NCI-H1105 (cell line): Measurements from ENCODE around the gene GPR108.
"Not testable (repeated sequence)": the region's sequence is repeated elsewhere in the genome, so short reads cannot be mapped to it uniquely, and the experiment has no call there.

Experiments used
- DNase-seq: peaks from one replicate; lab custom pipeline; 2025; lab: John Stamatoyannopoulos, UW

Gene GPR108

DNA sequence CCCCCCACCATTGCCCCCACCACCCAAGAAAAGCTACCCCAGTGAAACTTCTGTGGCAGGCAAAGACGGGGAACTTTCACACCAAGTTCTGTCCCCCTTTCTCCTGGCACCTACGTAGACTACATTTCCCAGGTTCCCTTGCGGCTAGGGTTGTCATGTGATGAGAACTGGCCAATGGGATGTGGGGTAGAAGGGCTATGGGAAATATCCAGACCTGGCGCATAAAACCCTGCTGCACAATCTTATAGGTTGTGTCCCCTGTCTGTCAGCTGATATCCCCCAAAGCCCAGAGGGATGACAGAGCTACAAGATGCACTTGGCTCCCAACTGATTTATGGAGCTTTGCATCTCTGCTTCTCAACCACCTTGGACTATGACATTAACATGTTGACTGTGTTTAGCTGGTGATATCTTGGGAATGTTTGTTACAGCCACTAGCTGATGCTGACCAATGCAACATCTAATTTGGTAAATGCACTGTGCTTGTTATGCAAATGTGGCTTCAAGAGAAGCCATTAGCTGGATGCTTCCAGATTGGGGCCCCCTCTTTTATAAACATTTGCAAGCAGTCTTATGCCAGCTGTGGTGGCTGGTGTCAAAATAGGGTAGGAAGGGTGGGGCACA lies 23.8 kb upstream of the GPR108 start:
- no peak for DNase-seq

DNA sequence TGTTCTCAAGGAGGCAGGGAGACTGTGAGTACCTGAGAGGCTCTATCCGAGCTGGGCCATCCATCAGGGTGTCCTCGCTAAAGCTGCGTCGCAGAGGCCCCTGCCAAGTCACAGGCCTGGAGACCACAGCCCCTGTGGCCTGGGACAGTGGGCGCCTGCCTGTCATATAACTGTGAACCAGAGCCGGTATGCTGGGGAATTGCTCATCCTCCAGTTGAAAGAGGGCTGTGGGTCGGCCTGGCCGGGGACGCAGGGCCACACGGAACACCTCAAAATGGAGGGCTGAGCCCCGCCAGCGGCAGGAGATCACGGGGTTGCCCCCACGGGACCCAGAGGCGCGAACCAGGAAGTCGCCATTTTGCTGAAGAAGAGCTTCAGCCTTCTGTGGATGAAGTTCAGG lies 23.2 kb upstream of the GPR108 start:
- DNase-seq: no peak

DNA sequence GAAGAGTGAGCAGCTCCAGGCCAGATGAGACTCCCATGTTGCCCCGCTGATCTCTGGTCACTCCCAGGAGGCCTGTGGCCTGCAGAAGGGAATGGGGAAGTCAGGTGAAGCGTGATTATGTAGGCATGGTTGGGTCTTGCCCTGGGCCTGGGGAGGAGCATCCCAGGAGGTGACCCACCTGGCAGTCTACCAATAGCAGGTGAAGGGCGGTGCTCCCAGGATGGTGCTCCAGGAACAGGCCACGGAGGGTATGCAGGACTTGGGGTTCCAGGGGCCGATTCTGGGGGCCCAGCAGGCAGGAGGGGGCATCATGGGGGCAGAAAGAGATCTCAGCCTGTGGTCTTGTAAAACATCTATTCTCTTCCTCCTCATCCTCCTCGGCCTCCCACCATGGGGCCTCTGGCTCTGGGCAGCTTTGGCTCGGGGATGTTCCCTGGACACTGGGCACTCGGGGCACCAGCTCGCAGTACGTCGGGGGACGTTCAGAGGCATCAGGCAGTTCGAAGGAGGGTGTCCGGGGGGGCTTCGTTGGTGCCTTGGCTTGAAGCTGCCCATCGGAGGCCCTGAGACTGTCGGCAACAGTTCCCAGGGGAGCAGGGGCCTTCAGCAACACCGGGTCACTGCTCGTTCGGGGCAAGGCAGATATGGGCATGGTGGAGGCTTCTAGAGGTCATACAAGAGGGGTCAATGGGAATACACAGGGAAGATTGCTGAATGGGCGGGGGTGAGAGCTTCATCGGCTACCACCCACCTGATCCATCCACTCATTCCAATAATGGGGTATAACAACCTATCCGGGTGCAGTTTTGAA lies 17.5 kb upstream of the GPR108 start:
- no peak for DNase-seq

DNA sequence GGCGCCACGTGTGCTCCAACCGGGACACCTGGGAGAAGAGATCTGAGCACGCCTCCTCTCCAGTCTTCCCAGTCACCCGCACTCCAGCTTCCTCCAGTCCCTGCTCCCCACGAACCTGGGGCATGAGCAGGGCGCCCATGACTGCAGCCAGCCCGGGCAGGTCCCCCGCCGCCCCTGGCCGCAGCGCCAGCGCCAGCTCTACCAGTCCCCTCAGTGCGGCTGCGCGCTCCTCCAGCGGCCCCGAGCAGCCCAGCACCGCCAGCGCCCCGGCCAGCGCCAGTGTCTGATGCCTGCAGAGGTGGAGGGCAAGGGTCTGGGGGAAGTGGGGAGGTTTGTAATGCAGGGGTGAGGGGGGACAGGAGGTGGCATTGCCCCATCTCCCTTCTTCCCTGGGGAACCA lies 16.8 kb upstream of the GPR108 start:
- DNase-seq: no peak

DNA sequence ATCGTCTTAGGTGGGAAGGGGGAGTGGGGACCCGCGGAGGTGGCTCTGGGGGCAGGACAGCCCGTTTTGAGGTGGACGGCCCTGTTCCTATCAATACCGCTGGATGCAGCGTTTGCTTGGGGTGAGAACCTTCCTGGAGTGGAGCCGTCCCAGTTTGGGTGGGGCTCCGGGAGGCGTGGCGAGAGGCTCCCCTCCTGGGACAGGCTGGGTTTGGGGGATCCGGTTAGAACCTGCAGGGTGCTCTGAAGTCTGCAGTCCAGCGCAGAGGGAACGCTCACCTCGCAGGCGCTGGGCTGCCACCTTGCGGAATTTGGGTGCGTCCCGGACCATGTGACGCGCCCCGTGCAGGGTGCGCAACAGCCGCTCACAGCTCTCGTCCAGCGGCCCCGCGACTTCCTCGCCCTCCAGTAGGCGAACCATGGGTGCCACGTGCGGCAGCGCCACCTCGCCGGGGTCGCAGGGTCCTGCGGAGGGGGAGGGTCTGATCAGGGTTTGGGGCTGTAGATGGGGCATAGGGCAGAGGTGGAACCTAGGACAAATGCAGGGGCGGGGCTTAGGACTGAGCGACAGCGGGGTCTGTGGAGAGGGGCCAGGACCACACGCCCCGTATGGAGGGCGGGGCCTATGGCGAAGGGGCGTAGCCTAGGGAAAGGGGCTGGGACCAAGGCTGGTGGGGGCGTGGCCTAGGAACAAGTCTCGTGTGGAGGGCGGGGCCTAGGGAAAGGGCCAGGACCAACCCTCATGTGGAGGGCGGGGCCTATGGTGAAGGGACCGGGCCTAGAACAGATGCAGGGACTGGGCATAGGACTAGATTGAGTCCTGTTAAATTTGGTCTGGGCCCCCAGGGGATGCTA lies 16.0 kb upstream of the GPR108 start:
- no peak for DNase-seq

DNA sequence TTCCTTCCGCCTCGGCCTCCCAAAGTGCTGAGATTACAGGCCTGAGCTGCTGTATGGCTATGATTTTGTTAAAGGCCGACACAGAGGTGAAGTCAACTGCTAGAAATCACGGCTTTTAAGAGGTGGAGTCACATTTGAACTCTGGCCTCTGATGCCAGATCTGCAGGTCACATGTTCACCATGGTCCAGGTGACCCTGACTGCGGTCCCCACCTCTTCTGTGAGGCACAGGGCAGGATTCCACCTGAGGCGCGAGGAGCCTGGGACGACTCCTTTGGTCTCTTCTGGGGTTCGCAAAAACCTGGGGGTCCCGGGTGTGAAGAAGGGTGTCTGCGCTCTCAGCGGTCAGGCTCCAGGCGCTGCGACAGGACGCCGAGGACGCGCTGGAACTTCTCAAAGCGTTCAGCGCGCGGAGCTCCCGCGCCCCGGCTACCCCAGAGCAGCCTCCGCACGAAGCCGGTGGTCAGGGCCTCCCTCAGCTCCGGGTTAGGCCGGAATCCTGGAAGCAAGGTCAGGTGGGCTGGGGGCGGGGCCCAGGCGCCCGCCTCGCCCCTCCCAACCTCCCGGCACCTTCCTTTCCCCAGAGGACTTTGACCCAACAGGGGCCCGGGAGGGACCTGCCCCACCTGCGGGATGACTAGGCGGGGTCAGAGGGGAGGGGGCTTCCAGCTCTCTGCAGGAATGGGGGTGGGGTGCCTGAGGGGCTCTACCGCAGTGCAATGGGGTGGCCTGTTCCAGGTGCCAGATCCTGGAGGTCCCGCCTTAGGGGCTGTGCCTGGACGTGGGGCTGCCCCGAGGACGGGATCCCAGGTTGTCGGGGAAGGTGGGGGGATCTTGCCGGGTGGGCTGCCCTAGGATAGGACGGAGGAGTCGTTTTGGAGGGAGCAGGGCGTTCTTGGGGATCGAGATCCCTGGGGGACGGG lies 15.1 kb upstream of the GPR108 start:
- DNase-seq: no peak

DNA sequence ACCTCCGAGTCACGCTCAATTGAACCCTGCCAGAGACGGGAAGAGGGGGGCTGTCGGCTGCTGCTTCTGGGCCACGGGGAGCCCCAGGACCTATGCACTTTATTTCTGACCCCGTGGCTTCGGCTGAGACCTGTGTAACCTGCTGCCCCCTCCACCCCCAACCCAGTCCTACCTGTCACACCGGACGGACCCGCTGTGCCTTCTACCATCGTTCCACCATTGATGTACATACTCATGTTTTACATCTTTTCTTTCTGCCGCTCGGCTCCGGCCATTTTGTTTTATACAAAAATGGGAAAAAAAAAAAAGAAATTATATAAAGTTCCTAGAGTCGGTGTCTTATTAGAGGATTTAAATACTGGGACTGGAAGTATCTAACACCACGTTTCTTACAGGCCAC lies 13.8 kb upstream of the GPR108 start:
- no peak for DNase-seq

DNA sequence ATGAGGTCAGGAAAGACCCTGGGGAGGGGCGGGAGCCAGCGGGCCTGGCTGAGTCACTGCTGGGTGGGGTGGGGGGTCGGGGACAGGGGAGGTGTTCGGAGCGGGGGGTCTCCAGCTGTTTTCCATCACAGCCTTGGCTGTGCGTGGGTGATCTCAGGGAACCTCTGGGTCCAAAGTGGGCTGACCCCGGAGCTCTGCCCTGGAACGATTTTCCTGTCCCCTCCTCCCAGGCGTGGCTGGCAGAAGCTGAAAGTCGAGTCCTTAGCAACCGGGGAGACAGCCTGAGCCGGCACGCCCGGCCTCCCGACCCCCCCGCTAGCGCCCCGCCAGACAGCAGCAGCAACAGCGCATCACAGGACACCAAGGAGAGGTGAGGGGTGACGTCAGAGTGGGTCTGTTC lies 12.7 kb upstream of the GPR108 start:
- DNase-seq: no peak

DNA sequence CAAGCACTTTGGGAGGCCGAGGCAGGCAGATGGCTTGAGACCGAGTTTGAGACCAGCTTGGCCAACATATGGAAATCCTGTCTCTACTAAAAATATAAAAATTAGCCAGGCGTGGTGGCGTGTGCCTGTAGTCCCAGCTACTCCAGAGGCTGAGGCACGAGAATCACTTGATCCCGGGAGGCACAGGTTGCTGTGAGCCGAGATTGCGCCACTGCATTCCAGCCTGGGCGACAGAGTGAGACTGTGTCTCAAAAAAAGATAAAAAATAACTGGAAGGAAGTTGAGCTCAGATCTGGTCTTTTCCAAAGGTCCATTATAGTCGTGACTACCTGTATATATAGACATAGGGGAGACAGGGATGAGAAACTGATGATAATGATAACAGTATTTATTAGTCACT lies 11.2 kb upstream of the GPR108 start:
- DNase-seq: not testable (repeated sequence)

DNA sequence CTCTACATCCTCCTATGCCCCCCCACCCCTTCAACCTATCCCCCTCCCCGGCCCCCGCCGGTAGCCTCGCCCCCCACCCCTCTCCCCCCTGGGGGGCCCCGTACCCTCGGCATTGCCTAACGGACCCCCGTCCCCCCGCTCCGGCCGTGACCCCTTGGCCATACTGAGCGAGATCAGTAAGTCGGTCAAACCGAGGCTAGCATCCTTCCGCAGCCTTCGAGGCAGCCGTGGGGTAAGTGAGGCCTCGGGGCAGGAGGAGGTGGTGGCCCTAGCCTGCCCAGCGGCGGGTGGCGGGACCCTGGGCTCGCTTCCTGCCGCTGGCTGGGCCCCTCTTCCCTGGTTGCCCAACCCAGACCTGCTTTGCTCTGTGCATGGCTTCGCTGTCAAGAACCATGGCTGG lies 8.6 kb upstream of the GPR108 start:
- DNase-seq: no peak

DNA sequence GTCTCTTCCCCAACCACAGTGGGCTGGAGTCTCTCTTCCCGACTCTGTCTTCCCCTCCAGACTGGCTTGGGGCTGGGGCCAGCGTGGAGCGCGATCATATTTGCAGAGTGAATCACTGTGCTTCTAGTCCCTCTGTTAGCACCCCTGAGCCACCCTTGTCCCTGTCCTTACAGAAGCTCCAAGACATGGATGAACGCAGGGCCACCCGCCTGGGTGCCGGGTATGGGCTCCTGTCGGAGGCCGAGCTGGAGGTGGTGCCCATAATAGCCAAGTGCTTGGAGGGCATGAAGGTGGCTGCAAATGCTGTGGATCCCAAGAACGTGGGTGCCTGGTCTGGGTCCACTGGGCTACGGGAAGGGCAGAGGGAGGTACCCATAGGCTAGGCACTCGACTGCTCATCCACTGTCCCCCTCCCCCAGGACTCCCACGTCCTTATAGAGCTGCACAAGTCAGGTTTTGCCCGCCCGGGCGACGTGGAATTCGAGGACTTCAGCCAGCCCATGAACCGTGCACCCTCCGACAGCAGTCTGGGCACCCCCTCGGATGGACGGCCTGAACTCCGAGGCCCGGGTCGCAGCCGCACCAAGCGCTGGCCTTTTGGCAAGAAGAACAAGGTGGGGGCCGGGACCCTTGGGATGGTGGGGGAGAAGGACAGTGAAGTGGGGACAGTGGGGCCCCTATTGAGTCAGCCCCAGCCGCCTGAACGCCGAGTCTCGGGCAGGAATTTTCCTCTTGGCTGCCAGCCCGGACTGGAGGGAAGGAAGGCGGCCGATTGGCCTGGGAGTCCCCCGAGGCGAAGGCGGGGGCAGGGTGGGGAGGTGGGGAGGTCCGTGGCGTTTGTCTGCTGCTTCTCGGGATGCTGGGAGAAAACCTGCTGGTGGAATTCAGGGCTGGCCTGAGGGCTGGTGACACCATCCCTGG lies 7.3 kb upstream of the GPR108 start:
- DNase-seq: peak; percentile 24

DNA sequence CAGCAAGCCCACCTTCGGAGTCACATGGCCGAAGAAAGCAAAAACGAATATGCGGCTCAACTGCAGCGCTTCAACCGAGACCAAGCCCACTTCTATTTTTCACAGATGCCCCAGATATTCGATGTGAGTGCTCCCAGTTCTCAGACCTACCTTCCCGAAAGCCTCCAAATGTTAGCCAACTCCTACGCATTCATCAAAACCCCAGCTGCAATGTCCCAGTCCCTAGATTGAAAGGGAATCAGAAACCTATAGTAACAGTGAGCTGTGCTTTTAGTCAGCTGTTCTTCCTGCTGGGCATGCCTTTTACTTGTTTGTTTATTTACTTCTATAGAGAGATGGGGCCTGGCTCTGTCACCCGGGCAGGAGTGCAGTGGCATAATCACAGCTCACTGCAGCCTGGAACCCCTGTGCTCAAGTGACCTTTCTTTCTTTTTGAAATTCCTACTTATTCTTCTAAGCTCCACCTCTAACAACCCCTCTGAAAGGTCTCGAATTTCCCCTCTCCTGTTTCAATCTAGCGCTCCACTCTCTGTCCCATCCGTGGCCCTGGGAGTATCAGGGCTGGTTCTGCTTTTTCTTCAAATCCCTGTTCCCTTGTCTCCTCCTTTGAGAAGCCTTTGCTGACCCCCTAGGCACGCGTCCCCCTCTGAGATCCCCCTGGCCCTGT lies 6.5 kb upstream of the GPR108 start:
- no peak for DNase-seq

DNA sequence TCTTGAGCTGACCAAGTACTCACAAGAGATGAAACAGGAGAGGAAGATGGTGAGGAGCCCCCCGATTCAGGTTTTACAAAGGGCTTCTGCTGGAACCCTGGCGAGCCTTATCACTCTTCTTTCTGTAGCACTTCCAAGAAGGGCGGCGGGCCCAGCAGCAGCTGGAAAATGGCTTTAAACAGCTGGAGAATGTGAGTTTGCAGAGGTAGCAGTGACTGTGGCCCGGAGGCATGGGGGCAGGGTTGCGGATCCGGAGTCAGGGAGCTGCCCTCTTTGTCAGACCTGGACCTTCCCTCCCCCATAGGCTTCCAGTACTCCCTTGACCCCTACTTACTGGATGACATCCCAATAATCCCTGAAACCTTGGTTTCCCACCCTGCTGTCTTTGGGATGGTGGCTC lies 5.7 kb upstream of the GPR108 start:
- no peak for DNase-seq

DNA sequence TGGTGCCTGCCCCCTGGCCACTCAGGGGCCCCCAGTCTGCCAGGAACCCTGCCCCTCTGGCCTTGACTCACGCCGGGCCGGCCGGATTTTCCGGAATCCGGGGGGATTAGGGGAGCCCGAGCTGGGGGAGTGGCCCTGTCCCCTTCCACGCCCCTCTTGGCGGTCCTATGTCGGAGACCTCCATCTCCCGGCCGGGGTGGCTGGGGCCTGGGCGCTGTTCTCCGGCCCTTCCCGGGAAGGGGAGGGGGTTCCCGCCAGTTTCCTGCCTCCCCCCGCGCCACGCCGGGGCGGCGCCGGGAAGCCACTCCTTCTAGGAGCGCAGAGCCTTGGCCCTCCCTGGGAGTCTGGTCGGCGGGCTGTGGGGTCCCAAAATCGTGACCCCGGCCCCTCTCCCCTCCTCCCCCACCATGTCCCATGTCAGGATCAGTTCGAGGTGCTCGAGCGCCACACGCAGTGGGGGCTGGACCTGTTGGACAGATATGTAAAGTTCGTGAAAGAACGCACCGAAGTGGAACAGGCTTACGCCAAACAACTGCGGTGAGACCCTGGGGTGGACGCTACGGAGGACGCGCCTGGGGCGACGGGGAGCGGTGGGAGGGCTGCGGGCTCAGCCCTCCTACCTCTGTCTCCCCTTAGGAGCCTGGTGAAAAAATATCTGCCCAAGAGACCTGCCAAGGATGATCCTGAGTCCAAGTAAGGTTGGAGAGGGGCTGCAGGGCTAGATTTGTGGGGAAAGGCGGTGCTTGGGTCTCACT lies 3.4 kb upstream of the GPR108 start:
- DNase-seq: no peak

DNA sequence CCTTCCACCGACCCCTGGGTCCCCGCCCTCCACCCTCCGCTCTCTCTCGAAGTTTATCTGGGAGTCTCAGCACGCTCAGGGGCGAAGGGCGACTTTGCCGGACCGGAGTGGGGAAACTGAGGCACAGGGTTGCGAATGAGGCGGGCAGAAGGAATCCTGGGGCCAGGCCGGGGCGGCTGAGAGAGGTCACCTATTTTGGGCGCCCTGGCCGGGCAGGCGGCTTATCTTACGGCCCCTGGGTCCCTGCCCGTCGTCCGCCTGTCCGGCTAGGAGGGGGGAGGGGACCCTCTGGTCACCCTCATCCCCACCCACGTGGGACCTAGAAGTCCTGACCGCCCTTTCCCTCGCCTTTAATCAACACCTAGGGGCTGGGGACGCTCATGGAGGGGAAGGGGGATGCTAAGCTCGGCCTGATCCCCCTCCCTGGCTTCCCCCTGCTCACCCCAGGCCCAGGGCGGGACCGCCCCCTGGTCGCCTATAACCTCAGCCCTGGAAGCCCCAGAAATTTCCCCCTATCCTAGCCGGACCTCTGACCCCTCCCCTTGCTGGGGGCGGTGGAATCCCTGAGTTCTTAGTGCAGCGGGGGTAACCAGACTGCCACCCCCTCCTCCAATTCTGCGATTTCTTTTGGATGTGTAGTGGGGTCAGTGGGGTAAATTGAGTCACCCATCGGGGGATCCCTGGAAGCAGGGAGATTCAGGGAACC lies 2.7 kb upstream of the GPR108 start:
- DNase-seq: no peak

DNA sequence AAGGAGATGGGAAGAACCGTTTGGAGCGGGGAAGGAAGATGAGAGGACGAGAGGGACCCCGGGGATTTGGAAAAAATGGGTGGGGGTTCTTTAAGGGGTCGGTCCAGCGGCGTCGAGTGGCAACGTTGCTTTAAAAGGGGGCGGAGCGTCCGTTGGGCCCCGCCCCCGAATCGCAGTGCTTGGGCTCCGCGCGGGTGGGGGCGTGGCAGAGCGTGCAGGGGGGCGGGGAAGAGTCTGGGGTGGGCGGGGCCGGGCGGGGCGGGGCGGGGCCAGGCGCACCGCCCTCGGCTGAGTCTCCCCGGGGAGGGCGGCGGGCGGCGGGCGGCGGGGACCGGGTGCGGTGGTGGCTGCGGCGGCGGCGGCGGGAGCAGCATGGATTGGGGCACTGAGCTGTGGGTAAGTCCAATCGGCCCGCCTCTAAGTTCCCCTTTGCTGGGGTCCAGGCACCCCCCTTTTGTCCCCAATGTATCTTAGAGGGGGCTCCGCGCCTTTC lies 2.1 kb upstream of the GPR108 start, which contains the start of gene TRIP10:
Gene TRIP10, plus strand, starts transcription at position 291 of the 493 bp plus-strand sequence. Its CDS starts 82 bp downstream, at position 373.
- no peak for DNase-seq

DNA sequence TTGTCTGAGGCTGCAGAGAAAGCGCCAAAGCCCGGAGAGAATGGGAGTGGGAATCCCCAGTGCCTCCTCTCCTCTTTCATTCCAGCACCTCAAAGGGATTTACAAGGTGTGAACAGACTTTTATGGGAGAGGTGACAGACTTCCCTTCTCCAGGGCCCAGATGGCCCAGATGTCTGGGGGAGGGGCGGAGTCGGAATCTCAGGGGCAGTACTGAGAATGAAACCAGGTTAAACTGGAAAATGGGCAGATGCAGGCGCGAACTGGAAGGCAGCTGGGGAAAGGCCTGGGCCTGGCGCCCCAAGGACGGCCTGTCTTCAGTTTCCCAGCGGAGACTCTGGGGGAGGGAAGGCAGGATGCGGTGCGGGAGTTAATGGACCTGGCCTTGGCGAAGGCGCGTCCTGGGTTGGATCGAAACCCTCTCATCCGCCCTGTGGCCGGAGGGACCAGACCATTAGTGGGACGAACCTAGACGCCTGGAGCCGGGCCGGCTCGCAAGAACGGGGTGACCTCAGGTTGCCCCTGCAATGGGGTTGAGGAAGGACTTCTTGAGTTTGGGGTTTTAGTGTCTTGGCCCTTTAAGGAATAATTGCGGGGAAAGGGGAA lies 1.5 kb upstream of the GPR108 start:
- DNase-seq: no peak
